HG03571 (cell line): ENCODE results near the gene SALL4.
A peak's percentile ranks its signal among the peaks of the same experiment; 100 is the strongest.
"Not testable (repeated sequence)": the region's sequence is repeated elsewhere in the genome, so short reads cannot be mapped to it uniquely, and the experiment has no call there.

Source experiments
- ATAC-seq: cut with Tn5 transposase; IDR thresholded peaks from one replicate; pipeline ENCODE4 v1.9.1; 2021; ENCODE audit not compliant: unreplicated experiment

SALL4 gene

DNA sequence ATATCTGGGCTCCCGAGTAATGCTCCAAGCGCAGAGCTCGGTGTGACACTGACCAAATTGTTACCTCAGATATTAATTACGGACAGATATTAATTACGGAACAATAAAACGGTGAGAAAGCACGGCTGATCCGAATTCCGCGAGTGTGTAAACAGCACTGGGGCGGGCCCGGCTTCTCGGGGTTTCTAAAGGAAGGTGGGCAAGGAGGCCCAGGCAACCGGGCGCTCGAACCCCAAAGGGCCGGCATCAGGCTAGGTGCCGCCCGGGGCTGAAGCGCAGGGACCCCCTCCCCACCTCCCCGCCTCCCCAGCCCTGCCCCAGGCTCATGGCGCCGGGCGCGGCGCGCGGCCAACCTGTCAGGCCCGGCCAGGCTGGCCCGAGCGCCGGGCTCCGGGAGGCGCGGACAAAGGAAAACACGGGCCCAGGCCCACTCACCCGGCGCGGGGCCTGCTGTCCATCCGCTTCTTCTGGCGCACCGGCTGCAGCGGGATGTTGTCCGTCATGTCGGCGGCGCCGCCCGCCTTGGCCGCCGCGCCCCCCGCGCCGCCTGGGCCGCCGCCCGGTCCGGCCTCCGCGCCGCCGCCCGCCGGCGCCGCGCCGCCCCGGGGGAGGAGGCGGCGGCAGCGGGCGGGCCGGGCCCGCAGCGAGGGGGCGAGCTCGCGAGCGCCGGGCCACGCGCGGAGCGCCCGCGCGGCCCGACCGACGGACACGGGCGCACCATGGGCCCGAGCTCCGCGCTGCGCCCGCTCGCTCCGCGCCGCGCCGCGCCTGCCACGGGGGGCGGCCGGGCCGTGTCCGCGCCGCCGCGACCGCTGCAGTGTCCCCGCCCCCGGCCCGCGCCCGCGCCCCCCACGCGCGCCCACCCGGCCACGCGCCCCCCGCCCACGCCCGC is 34.2 kb downstream of the SALL4 start, which contains the start of gene ATP9A:
Gene ATP9A (minus strand): TSS at position 524 of the 892 bp plus-strand sequence. CDS start 21 bp downstream, at position 503.
- no peak for ATAC-seq

GRCh38 chr20:51766994-51767866 is 35.1 kb downstream of the SALL4 start:
- ATAC-seq, result no peak

GRCh38 chr20:51765381-51765780 is 36.9 kb downstream of the SALL4 start:
- not testable (repeated sequence) for ATAC-seq

GRCh38 chr20:51763965-51764602 is 38.2 kb downstream of the SALL4 start:
- no peak for ATAC-seq

DNA sequence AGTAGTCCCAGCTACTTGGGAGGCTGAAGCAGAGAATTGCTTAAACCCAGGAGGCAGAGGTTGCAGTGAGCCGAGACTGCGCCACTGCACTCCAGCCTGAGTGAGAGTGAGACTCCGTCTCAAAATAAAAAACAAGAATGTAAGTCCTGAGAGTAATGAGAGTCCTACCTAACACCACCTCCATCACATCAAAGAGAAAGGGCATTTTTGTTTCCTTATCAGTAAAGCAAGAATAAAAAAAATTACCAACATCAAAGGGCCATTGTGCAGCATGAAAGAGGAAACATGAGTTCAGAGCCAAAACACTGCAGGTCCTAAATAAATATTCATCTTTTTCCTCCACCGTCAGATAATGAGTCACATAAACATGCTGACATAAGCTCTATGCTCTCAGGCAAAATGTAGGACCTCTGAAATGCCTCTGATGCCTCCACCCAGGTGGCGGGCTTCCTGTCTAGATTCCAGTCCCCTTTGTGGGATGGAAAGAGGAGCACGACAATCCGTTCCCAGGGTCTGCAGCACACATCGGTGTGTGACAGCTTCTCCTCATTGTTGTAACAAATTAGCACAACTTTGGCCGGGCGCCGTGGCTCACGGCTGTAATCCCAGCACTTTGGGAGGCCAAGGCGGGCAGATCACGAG is 41.3 kb downstream of the SALL4 start:
- ATAC-seq, result no peak

DNA sequence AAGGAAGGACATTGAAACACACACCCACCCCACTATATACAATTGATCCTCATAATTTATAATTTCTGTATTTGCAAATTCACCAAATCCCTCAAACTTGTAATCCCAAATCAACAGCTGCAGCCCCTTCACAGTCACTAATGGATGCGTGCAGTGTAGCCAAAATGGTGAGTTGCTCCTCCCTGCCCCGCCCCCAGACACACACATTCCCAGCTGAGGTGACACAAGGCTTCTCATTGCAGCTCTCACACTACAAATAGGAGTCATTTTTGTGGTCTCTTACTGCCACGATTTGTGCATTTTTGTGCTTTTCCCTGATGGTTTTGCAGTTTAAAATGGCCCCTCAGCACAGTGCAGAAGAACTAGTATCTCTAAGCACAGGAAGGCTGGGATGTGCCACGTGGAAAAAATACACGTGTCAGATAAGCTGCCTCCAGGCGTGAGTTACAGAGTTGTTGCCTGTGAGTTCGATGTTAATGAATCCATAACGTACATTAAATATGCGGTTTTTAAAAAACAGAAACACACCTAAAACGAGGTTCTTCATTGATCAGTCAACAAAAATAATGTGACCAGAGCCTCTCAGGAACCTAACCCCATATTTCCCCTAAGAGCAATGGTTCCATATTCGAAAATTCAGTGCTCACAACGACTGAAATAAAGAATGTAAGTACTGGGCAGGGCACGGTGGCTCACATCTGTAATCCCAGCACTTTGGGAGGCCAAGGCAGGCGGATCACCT is 42.4 kb downstream of the SALL4 start:
- no peak for ATAC-seq

- no peak for ATAC-seq
Measured at GRCh38 chr20:51758978-51759544, 43.3 kb downstream of the SALL4 start.

DNA sequence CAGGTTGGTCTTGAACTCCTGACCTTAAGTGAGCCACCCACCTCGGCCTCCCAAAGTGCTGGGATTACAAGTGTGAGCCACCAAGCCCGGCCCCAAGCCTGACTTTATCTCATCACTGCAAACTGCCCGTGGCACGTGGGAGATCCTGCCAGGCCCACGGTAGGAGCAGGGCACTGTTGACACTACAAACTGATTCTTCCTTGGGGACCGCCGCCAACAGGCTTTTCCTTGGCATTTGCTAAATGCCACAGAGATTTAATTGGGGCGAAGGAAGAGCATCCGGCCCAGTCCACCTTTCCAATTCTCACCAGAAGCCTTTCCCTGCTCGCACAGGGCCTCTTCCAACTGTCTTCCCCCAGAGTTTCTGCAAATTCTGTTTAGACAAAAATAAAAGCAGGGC is 45.1 kb downstream of the SALL4 start:
- ATAC-seq, result no peak

- ATAC-seq, result peak; percentile 66
Measured at GRCh38 chr20:51756653-51757052, 45.7 kb downstream of the SALL4 start.

GRCh38 chr20:51753220-51753619 is 49.1 kb downstream of the SALL4 start:
- not testable (repeated sequence) for ATAC-seq

- no peak for ATAC-seq
Measured at GRCh38 chr20:51752343-51752951, 49.9 kb downstream of the SALL4 start.

- no peak for ATAC-seq
Measured at GRCh38 chr20:51750770-51751388, 51.4 kb downstream of the SALL4 start.

DNA sequence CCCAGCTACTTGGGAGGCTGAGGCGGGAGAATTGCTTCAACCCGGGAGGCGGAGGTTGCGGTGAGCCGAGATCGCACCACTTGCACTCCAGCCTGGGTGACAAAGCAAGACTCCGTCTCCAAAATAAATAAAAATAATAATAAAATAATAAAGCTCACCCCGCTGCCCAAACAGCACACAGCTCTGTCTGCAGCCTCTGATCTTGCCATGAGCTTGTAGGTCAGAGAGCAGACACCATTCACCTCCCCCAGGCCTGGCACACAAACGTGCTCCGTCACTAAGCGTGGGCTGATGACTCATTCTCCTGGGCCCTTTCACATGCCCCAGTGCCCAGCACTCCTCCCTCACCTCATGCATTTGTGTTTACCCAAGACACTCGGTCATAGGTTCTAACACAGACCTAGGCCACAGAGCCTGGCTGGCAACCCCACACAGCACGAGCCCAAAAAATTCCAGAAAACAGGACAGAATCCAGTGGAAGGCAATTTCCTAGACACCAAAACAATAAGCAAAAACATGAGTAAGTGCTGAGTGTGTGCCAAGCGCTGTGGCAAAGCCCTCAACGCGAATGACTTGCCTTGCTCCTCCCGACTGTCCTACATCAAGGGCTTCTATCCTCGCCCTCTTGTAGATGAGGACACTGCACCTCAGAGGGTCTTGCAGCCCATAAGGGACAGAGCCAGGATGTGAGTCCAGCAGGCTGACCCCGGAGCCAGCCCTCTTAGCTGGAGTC is 52.1 kb downstream of the SALL4 start:
- ATAC-seq, result no peak

GRCh38 chr20:51749674-51750036 is 52.7 kb downstream of the SALL4 start:
- no peak for ATAC-seq

GRCh38 chr20:51747182-51747911 is 55.0 kb downstream of the SALL4 start:
- ATAC-seq, result no peak

GRCh38 chr20:51745804-51746203 is 56.5 kb downstream of the SALL4 start:
- no peak for ATAC-seq

DNA sequence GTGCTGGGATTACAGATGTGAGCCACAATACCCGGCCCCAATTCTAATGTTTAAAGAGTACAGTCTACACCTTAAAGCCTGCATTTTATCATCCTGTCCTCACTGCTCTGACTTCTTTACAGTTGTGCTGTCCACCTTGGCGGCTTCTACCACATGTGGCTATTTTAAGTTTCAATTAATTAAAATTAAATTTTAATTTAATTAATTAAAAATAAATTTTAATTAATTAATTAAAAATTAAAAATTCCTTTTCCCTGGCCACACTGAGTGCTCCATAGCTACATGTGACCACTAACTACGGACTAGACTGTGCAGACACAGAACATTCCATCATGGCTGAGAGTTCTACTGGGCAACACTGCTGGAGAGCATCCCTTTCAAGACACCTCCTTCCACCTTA is 61.5 kb downstream of the SALL4 start:
- ATAC-seq, result no peak

DNA sequence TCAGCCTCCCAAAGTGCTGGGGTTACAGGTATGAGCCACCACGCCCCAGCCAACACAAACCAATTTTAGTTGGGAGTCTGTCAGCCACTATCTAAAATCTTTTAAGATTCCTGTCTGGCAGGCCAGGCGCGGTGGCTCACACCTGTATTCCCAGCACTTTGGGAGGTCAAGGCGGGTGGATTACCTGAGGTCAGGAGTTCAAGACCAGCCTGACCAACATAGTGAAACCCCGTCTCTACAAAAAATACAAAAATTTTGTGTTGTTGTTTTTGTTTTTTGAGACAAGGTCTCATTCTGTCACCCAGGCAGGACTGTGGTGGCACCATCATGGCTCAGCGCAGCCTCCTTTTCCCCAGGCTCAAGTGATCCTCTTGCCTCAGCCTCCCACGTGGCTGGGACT is 62.0 kb downstream of the SALL4 start:
- ATAC-seq, result not testable (repeated sequence)
